ENCODE results near the gene NEURL3.

The NEURL3 gene

DNA sequence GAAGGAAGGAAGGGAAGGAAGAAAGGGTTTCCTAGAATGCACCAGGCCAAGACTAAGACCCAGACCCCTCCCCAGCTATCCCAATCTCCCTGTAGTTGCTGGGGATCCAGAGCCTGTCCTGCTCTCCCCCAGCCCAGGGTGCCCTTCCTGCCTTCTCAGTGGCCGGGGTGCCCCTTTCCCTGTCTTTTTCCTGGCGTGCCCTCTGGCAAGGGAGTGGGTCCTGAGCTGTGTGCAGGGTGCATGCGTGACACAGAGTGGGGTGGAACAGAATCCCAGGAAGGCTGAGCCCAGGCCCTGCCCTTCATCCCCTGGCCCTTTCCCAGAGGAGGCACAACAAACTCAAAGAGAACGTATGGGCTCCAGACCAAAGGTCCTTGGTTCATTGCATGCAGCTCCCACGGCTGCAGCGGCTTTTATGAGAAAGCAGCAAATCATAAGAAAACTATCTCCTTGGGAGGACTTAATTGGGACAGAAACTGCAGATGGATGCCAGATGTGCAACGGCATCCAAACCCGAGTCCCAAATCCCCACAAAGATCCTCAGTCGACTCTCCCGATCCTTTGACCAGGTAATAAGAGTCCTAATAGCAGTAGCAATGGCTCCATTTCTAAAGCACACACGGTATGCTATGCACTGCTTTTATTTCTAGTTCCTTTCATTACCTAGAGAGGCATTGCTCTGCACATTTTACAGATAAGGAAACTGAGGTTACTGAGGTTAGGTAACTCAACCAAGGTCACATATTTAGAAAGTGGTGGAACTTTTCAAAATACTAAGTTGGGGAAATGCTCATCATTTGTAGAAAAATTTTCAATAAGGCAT lies 18.7 kb upstream of the NEURL3 start:
- Histone ChIP-seq H3K9me3 (replicated peaks in 1 of 2; ENCODE audit: control insufficient read depth in 2 of 2, insufficient read depth in 1 of 2, low read depth in 1 of 2, low read length in 2 of 2) (peaks cover 0 to 2% of the 10 kb centered on the region in 2 donors), H3K14ac (ENCODE audit: low read length) (no peak overlapping the region), H3K9ac (ENCODE audit: low read depth, low read length, poor library complexity) (no peak overlapping the region), H2BK12ac (ENCODE audit: low read length) (no peak overlapping the region), H3K4ac (ENCODE audit: low read length) (no peak overlapping the region), H2BK120ac (ENCODE audit: low read depth, low read length) (no peak overlapping the region), H2BK15ac (ENCODE audit: low read length) (no peak overlapping the region), H3K4me1 (ENCODE audit: control insufficient read depth in 2 of 2, insufficient read depth in 1 of 2, low read depth in 1 of 2, low read length in 2 of 2) (no peaks in the 10 kb centered on the region), H3K27ac (replicated peaks; ENCODE audit: low read length) (no peak overlapping the region), H2AK5ac (ENCODE audit: low read depth, low read length) (no peak overlapping the region), H3K4me3 (ENCODE audit: low read length in 2 of 2) (no peak overlapping the region), H2BK5ac (ENCODE audit: low read length) (no peak overlapping the region), H3K18ac (ENCODE audit: low read length) (no peak overlapping the region), H3K79me1 (ENCODE audit: low read depth, low read length) (no peaks in the 10 kb centered on the region), H3K27me3 (ENCODE audit: control insufficient read depth in 3 of 3, insufficient read depth in 3 of 3, low read depth in 1 of 3, low read length in 3 of 3) (peaks cover 0 to 55% (median 6%) of the 10 kb centered on the region in 3 experiments), H3K4me2 (ENCODE audit: insufficient read depth, low read length, poor library complexity, severe bottlenecking) (no peak overlapping the region), H4K8ac (ENCODE audit: low read depth, low read length) (no peak overlapping the region), H4K91ac (ENCODE audit: low read depth, low read length, poor library complexity) (no peak overlapping the region), H2AFZ (ENCODE audit: low read length) (no peak overlapping the region), H3K23ac (ENCODE audit: low read depth, low read length, poor library complexity) (no peak overlapping the region), H3K36me3 (replicated peaks in 1 of 2; ENCODE audit: control insufficient read depth in 2 of 2, insufficient read depth in 2 of 2, low read length in 2 of 2) (no peaks in the 10 kb centered on the region)
- DNase-seq (ENCODE audit: low spot score) = no peak
- no CpG with 5 or more reads among the region's 11 CpGs for WGBS, 2 donors (ENCODE audit: extremely low coverage in 2 of 2, insufficient read length in 2 of 2, insufficient replicate concordance in 1 of 2)

DNA sequence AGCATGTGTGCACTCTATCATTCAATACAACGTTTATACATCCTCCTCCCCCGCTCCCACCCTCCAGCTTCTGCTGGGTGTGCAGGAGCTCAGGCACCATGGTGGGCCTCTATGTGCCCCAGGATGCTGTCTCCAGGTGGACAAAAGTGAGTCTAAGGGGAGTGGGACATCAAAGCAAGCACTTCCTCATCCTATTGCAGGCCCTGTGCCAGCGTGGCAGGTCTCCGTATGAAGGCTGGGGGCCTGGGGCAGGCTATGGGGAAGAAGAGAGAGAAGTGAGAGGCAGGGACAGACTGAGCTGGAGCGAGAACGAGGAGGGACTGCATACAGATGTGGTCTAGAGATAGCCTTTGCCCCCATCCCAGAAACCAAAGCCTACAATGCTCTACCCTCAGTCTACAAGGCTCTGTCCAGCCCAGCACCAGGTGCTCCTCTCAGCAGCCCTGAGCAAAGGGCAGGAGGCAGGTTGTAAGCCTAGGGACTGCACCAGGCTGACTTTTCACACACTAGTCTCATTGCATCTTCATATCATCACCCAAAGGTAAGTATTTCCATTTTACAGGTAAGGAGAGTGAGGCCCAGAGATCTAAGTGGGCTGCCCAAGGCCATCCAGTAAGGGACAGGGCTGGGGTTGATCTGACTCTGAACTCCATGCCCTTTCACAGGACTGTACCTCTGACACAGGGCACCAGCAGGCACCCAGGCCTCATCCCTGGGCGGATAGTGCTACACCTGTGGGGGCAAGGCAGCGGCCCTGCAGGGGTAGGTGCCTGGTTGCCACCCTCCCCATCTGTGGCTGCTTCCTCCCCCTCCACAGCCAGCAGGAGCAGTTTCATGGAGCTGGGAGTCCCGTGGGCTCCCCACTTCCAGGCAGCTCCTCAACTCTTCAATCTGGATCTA lies 17.4 kb upstream of the NEURL3 start:
- Histone ChIP-seq H3K4ac (ENCODE audit: low read length) (no peak overlapping the region), H2BK5ac (ENCODE audit: low read length) (no peak overlapping the region), H3K9me3 (replicated peaks in 1 of 2; ENCODE audit: control insufficient read depth in 2 of 2, insufficient read depth in 1 of 2, low read depth in 1 of 2, low read length in 2 of 2) (peaks cover 0 to 7% of the 10 kb centered on the region in 2 donors), H3K23ac (ENCODE audit: low read depth, low read length, poor library complexity) (no peak overlapping the region), H3K4me1 (ENCODE audit: control insufficient read depth in 2 of 2, insufficient read depth in 1 of 2, low read depth in 1 of 2, low read length in 2 of 2) (no peaks in the 10 kb centered on the region), H2AK5ac (ENCODE audit: low read depth, low read length) (no peak overlapping the region), H3K14ac (ENCODE audit: low read length) (no peak overlapping the region), H2BK12ac (ENCODE audit: low read length) (no peak overlapping the region), H3K18ac (ENCODE audit: low read length) (no peak overlapping the region), H2AFZ (ENCODE audit: low read length) (no peak overlapping the region), H3K9ac (ENCODE audit: low read depth, low read length, poor library complexity) (peak overlapping the region; percentile 2), H3K27ac (replicated peaks; ENCODE audit: low read length) (no peak overlapping the region), H4K91ac (ENCODE audit: low read depth, low read length, poor library complexity) (no peak overlapping the region), H2BK15ac (ENCODE audit: low read length) (no peak overlapping the region), H3K79me1 (ENCODE audit: low read depth, low read length) (no peaks in the 10 kb centered on the region), H3K36me3 (replicated peaks in 1 of 2; ENCODE audit: control insufficient read depth in 2 of 2, insufficient read depth in 2 of 2, low read length in 2 of 2) (no peaks in the 10 kb centered on the region), H2BK120ac (ENCODE audit: low read depth, low read length) (no peak overlapping the region), H4K8ac (ENCODE audit: low read depth, low read length) (no peak overlapping the region), H3K27me3 (ENCODE audit: control insufficient read depth in 3 of 3, insufficient read depth in 3 of 3, low read depth in 1 of 3, low read length in 3 of 3) (peaks cover 0 to 43% (median 5%) of the 10 kb centered on the region in 3 experiments), H3K4me2 (ENCODE audit: insufficient read depth, low read length, poor library complexity, severe bottlenecking) (no peak overlapping the region), H3K4me3 (ENCODE audit: low read length in 2 of 2) (no peak overlapping the region)
- no CpG with 5 or more reads among the region's 9 CpGs for WGBS, 2 donors (ENCODE audit: extremely low coverage in 2 of 2, insufficient read length in 2 of 2, insufficient replicate concordance in 1 of 2)
- DNase-seq (ENCODE audit: low spot score) = no peak

GRCh38 chr2:96521219-96521618 lies 16.1 kb upstream of the NEURL3 start:
- Histone ChIP-seq H2BK15ac (ENCODE audit: low read length) (no peak overlapping the region), H3K4me2 (ENCODE audit: insufficient read depth, low read length, poor library complexity, severe bottlenecking) (no peak overlapping the region), H3K18ac (ENCODE audit: low read length) (no peak overlapping the region), H3K4ac (ENCODE audit: low read length) (no peak overlapping the region), H3K27me3 (ENCODE audit: control insufficient read depth in 3 of 3, insufficient read depth in 3 of 3, low read depth in 1 of 3, low read length in 3 of 3) (peaks cover 0 to 33% (median 0%) of the 10 kb centered on the region in 3 experiments), H4K8ac (ENCODE audit: low read depth, low read length) (no peak overlapping the region), H3K4me1 (ENCODE audit: control insufficient read depth in 2 of 2, insufficient read depth in 1 of 2, low read depth in 1 of 2, low read length in 2 of 2) (no peaks in the 10 kb centered on the region), H2AFZ (ENCODE audit: low read length) (peak overlapping the region; percentile 22), H3K9me3 (replicated peaks in 1 of 2; ENCODE audit: control insufficient read depth in 2 of 2, insufficient read depth in 1 of 2, low read depth in 1 of 2, low read length in 2 of 2) (peaks cover 0 to 18% of the 10 kb centered on the region in 2 donors), H3K79me1 (ENCODE audit: low read depth, low read length) (no peaks in the 10 kb centered on the region), H3K4me3 (ENCODE audit: low read length in 2 of 2) (no peak overlapping the region), H3K14ac (ENCODE audit: low read length) (no peak overlapping the region), H3K9ac (ENCODE audit: low read depth, low read length, poor library complexity) (no peak overlapping the region), H2AK5ac (ENCODE audit: low read depth, low read length) (no peak overlapping the region), H2BK12ac (ENCODE audit: low read length) (no peak overlapping the region), H3K23ac (ENCODE audit: low read depth, low read length, poor library complexity) (no peak overlapping the region), H3K27ac (replicated peaks; ENCODE audit: low read length) (no peak overlapping the region), H2BK120ac (ENCODE audit: low read depth, low read length) (no peak overlapping the region), H4K91ac (ENCODE audit: low read depth, low read length, poor library complexity) (no peak overlapping the region), H2BK5ac (ENCODE audit: low read length) (no peak overlapping the region), H3K36me3 (replicated peaks in 1 of 2; ENCODE audit: control insufficient read depth in 2 of 2, insufficient read depth in 2 of 2, low read length in 2 of 2) (no peaks in the 10 kb centered on the region)
- no CpG with 5 or more reads among the region's 2 CpGs for WGBS, 2 donors (ENCODE audit: extremely low coverage in 2 of 2, insufficient read length in 2 of 2, insufficient replicate concordance in 1 of 2)
- no peak for DNase-seq (ENCODE audit: low spot score)

GRCh38 chr2:96520697-96521096 lies 15.5 kb upstream of the NEURL3 start:
- no CpG with 5 or more reads among the region's 3 CpGs for WGBS, 2 donors (ENCODE audit: extremely low coverage in 2 of 2, insufficient read length in 2 of 2, insufficient replicate concordance in 1 of 2)
- Histone ChIP-seq H2BK120ac (ENCODE audit: low read depth, low read length) (no peak overlapping the region), H2BK15ac (ENCODE audit: low read length) (no peak overlapping the region), H3K18ac (ENCODE audit: low read length) (no peak overlapping the region), H2BK5ac (ENCODE audit: low read length) (no peak overlapping the region), H3K14ac (ENCODE audit: low read length) (no peak overlapping the region), H3K79me1 (ENCODE audit: low read depth, low read length) (no peaks in the 10 kb centered on the region), H3K36me3 (replicated peaks in 1 of 2; ENCODE audit: control insufficient read depth in 2 of 2, insufficient read depth in 2 of 2, low read length in 2 of 2) (no peaks in the 10 kb centered on the region), H3K27ac (replicated peaks; ENCODE audit: low read length) (no peak overlapping the region), H3K9me3 (replicated peaks in 1 of 2; ENCODE audit: control insufficient read depth in 2 of 2, insufficient read depth in 1 of 2, low read depth in 1 of 2, low read length in 2 of 2) (peaks cover 2 to 18% of the 10 kb centered on the region in 2 donors), H3K9ac (ENCODE audit: low read depth, low read length, poor library complexity) (no peak overlapping the region), H4K91ac (ENCODE audit: low read depth, low read length, poor library complexity) (no peak overlapping the region), H3K4me3 (ENCODE audit: low read length in 2 of 2) (no peak overlapping the region), H2AK5ac (ENCODE audit: low read depth, low read length) (no peak overlapping the region), H3K27me3 (ENCODE audit: control insufficient read depth in 3 of 3, insufficient read depth in 3 of 3, low read depth in 1 of 3, low read length in 3 of 3) (peaks cover 0 to 27% (median 1%) of the 10 kb centered on the region in 3 experiments), H2AFZ (ENCODE audit: low read length) (no peak overlapping the region), H3K23ac (ENCODE audit: low read depth, low read length, poor library complexity) (no peak overlapping the region), H3K4me2 (ENCODE audit: insufficient read depth, low read length, poor library complexity, severe bottlenecking) (no peak overlapping the region), H3K4ac (ENCODE audit: low read length) (no peak overlapping the region), H4K8ac (ENCODE audit: low read depth, low read length) (no peak overlapping the region), H2BK12ac (ENCODE audit: low read length) (no peak overlapping the region), H3K4me1 (ENCODE audit: control insufficient read depth in 2 of 2, insufficient read depth in 1 of 2, low read depth in 1 of 2, low read length in 2 of 2) (no peaks in the 10 kb centered on the region)
- no peak for DNase-seq (ENCODE audit: low spot score)

Data from neuronal stem cell (in vitro differentiated cells).